Rectal smooth muscle tissue (tissue), 1 donor: Measurements from ENCODE around the gene KCNN3.

Experiments
- H3K27ac ChIP-seq: one replicate; pipeline ENCODE4 v1.7.0; 2013; ENCODE audit warnings: low read depth, low read length, inconsistent platforms
- H3K27me3 ChIP-seq: one replicate; pipeline ENCODE4 v1.7.0; 2013; ENCODE audit warnings: low read length; ENCODE audit not compliant: control insufficient read depth, insufficient read depth
- H3K36me3 ChIP-seq: one replicate; pipeline ENCODE4 v1.7.0; 2013; ENCODE audit warnings: low read length; ENCODE audit not compliant: control insufficient read depth, insufficient read depth
- H3K4me1 ChIP-seq: one replicate; pipeline ENCODE4 v1.7.0; 2013; ENCODE audit warnings: low read length; ENCODE audit not compliant: control insufficient read depth, insufficient read depth
- H3K4me3 ChIP-seq: one replicate; pipeline ENCODE4 v1.7.0; 2013; ENCODE audit warnings: low read length
- H3K9ac ChIP-seq: one replicate; pipeline ENCODE4 v1.7.0; 2013; ENCODE audit warnings: low read length

Gene KCNN3

DNA sequence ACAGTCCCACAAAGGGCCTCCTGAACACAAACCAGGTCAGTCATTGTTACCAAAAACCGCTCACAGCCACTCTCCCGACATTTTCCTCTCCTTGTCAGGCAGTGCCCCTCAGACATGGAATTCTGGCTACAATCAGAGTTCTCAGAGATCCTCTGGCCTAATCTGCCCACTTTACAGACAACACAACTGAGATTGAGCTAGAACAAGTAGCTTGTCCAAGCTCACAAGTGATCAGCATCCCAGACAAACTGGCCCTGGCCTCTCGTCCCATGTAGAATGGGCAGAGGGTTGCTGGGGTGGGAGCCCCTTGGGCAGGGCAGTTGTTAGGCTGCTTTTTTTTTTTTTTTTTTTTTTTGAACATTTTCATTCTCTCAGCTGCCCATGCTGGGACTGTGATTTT lies 57.2 kb downstream of the KCNN3 start:
- H3K27me3 ChIP-seq: no peaks in the 10 kb centered on the region
- peak overlapping the region; percentile 34 for H3K27ac ChIP-seq
- H3K36me3 ChIP-seq: no peaks in the 10 kb centered on the region
- H3K4me3 ChIP-seq: no peak overlapping the region
- no peak overlapping the region for H3K9ac ChIP-seq
- no peaks in the 10 kb centered on the region for H3K4me1 ChIP-seq

DNA sequence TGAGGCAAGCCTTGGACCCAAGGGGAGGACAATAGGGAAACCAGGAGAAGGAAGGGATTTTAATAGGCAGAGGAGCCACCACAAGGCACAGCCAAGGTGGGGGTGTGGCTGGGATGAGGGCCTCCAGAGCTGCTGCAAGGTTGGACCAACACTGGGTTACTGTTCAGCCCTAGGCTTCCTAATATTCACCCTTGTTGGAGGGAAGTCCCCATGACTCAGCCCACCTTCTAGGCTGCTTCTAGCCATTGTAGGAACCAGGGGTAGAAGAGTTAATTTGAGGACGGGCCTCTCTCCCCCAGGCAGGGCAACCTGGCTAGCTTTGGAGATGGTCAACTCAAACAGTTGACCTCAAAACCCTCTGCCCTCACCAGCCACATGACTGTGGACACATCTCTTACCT lies 59.5 kb downstream of the KCNN3 start:
- H3K4me1 ChIP-seq: peaks cover 3% of the 10 kb centered on the region
- no peaks in the 10 kb centered on the region for H3K27me3 ChIP-seq
- no peak overlapping the region for H3K27ac ChIP-seq

DNA sequence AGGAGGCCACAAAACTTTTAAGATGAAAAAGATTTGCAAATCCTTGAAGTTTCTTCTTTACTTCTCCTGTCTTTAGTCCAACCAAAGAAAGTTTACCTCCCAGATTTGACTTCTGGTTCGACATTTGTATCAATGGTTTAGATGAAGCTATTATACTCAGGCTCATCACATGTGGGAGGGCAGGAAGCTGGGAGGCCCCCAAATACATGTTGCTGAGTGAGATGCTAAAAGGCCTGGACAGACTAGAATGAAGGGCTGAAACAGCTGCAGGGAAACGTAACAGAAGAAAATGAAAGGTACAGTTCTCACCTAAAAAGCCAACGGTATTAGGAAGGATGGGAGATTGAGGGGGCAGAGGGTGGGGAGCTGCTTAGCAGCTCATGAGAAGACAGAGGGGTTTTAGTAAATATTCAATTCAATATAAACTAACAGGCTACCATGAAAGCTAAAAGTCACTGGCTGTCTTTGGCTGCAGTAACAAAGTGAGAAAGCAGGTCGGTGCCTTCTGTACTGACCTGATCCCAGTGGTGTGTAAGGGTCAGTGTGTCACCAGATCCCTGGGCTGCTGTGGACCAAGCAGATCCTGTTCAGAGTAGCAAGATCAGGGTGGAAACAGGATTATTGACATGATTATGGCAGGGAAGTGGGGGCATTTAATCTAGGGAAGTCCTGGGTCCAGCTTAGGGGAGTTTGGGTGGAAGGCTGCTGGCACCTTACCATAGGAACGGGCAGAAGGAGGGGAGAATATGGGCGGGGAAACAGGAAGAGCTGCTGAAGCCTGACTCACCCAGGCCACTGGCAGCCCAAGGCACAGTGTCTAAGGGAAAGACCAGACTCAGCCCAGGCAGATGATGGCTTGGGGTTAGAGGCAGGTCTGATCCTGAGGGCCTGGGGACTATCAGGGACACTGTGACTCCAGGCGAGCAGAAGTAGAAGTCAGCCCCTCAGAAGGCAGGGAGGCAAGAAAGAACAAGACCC lies 60.4 kb downstream of the KCNN3 start:
- Histone ChIP-seq H3K4me3 (no peak overlapping the region), H3K36me3 (no peaks in the 10 kb centered on the region), H3K27ac (peak overlapping the region; percentile 37), H3K9ac (no peak overlapping the region), H3K4me1 (peaks cover 3% of the 10 kb centered on the region), H3K27me3 (no peaks in the 10 kb centered on the region)

More for the DNA sequence above, 59.5 kb downstream of the KCNN3 start:
- Histone ChIP-seq H3K36me3 (no peaks in the 10 kb centered on the region), H3K9ac (no peak overlapping the region), H3K4me3 (no peak overlapping the region)

DNA sequence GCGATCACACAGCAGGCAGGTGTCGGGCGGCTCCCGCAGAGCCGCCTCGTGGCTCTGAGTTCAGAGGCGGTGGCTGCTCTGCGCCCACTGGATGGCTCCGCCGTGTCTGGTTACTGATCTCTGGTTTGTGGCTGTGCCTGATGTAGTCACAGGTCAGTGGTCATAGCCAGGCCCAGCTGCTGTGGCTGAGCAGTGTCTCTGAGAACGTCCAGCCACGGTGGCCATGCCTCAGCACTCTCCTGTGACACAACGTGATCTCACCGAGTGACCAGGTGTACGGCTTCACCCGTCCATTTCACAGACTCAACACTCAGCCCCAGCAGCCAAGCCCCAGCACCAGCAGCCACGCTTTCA lies 61.2 kb downstream of the KCNN3 start:
- Histone ChIP-seq H3K4me1 (peaks cover 3% of the 10 kb centered on the region), H3K27ac (peak overlapping the region; percentile 37), H3K36me3 (no peaks in the 10 kb centered on the region), H3K27me3 (no peaks in the 10 kb centered on the region), H3K4me3 (no peak overlapping the region), H3K9ac (no peak overlapping the region)

DNA sequence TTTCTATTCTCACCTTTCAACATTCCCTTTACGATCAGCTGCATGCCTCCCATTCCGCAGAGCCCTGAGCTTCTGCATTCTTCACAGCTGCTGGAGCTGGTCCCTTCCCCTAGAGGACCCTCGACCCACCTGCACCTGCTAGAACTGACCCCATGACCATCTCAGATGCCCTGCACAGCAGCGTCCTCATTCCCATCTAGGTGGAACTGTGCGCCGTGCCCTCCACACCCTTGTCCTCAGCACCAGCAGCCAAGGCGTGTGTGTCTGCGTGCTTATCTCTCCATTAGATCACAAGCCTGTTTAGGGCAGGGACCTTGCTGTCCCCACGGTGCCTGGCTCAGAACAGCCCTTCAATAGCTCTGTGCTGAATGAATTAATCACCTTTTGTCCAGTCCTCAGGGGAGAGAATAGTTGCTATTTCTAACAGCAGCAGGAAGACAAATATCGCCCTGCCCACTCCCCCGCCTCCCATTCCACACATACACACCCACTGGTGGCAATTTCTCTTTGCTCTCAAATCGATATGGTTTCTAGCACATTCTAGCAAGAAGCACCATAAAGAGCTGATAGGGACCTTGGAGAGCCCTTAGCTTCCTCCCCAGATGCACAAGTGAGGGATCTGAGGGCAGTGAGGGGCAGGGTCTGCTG lies 61.7 kb downstream of the KCNN3 start:
- no peak overlapping the region for H3K27ac ChIP-seq
- H3K9ac ChIP-seq: no peak overlapping the region
- no peak overlapping the region for H3K4me3 ChIP-seq
- H3K36me3 ChIP-seq: no peaks in the 10 kb centered on the region
- H3K27me3 ChIP-seq: peaks cover 2% of the 10 kb centered on the region
- peaks cover 3% of the 10 kb centered on the region for H3K4me1 ChIP-seq

DNA sequence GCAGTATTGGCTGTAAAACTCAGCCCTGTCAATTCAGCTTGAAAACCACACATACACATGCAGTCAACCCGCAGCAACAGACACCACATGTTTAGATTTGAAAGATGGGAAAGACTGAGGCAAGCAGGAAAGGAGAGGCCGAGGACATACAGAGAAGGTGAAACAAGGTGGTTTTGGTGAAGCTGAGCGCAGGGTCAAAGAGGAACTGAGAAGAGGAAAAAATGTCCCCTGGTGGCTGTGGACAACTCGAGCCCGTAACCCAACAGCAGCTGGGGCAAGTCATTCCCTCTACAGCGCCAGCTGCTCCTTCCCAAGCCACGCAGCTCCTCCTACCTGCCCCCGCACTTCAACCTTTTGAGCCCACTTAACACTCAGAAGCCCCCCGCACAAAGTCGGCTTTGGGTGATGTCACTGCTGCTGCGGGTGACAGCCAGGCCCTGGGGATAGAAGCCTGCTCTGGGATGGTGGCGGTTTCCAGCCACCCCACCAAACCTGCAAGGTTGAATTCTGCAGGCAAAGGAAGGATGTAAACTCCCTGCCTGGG lies 63.0 kb downstream of the KCNN3 start:
- no peaks in the 10 kb centered on the region for H3K36me3 ChIP-seq
- no peak overlapping the region for H3K4me3 ChIP-seq
- peaks cover 3% of the 10 kb centered on the region for H3K4me1 ChIP-seq
- no peak overlapping the region for H3K27ac ChIP-seq
- no peak overlapping the region for H3K9ac ChIP-seq
- peaks cover 2% of the 10 kb centered on the region for H3K27me3 ChIP-seq

DNA sequence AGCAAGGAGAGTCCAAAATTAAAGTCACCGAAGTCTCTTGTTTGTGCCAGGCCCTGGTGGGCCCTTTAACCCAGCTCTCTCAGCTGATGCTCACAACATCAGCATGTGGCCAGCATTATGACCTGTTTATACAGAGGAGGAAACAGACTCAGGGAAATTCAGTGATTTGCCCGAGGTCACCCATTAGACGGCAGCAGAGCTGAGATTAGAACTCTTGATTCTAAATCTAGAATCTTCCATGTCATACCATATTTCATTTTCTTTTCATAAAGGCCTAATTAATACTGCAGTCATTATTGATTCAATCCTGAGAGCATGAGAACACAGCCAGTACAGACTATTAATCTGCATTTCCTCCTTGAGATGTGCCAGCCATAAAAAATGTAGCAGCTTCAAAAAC lies 63.7 kb downstream of the KCNN3 start:
- Histone ChIP-seq H3K36me3 (no peaks in the 10 kb centered on the region), H3K27ac (no peak overlapping the region), H3K4me3 (no peak overlapping the region), H3K9ac (no peak overlapping the region), H3K27me3 (peaks cover 2% of the 10 kb centered on the region), H3K4me1 (peaks cover 3% of the 10 kb centered on the region)

DNA sequence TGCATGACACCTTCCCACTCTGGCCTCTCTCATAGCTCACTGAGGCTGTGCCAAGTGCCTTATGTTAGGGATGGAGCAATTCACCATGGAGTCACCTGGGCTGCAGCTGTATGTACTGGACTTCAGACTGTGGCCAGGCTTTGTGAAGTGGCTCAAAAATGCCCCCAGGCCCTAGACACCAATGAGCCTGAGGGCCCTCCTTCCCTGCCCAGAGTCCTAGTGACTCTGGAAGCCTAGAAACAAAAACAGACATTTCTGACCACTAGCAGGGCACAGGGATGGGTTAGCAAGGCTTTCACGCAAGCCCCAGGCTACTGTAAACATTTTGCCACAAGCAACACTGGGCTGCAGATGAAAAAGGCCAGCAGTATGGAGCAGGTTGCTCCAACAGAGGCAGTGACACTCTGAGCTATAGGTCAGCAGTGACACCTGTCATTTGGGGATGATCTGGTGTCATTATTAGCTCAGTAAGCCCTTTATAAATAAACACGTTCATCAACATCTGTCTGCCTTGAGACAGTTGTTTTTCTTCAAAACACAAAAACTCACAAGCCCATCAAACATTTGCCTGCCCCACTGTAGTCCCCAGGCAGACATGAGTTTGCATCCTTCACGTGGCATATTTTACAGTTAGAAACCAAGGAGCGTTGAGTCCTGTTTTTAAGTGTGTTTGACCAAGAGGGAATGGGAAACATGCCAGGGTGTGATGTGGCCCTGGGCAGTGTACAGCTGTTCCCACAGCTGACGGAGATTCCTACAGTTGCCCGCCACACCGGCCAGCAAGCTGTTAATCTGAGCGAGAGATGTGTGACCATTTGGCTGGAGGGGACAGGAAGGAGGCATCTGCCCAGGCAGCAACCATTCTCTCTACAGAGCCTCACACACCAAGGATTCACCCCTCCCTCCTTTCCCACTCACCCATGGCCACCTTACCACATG lies 66.8 kb downstream of the KCNN3 start:
- H3K27ac ChIP-seq: no peak overlapping the region
- H3K36me3 ChIP-seq: no peaks in the 10 kb centered on the region
- peaks cover 3% of the 10 kb centered on the region for H3K4me1 ChIP-seq
- no peak overlapping the region for H3K9ac ChIP-seq
- peaks cover 2% of the 10 kb centered on the region for H3K27me3 ChIP-seq
- H3K4me3 ChIP-seq: no peak overlapping the region

DNA sequence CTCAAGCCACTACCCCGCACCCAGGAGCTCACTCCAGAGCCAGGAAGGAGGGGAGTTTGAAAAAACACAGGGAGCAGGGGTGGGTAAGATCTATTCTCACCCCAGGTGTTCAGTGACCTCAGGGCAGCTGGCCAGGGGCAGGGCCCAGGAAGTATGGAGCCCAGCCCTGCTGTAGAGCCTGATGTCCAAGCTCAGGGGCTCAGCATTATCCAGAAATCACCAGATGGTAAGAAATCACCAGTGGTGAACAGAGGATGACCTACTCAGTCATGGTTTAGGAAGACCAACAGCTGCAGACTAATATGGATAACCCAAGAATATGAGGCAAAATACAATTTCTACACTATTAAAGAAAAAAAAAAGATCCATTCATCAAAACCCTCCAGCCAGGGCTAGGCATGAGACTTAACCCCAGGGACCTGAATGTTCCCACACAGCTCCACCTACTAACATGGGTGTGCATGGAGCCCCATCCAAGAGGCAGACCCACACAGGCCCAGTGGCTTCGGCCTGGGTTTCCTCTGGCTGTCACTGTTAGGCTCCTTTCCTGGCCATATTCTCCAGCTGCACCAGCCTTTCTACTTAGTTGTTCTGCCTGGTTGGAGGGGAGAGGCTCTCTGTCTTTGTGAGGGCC lies 67.6 kb downstream of the KCNN3 start:
- no peaks in the 10 kb centered on the region for H3K36me3 ChIP-seq
- peaks cover 3% of the 10 kb centered on the region for H3K4me1 ChIP-seq
- peaks cover 2% of the 10 kb centered on the region for H3K27me3 ChIP-seq
- no peak overlapping the region for H3K27ac ChIP-seq
- H3K4me3 ChIP-seq: no peak overlapping the region
- H3K9ac ChIP-seq: no peak overlapping the region

DNA sequence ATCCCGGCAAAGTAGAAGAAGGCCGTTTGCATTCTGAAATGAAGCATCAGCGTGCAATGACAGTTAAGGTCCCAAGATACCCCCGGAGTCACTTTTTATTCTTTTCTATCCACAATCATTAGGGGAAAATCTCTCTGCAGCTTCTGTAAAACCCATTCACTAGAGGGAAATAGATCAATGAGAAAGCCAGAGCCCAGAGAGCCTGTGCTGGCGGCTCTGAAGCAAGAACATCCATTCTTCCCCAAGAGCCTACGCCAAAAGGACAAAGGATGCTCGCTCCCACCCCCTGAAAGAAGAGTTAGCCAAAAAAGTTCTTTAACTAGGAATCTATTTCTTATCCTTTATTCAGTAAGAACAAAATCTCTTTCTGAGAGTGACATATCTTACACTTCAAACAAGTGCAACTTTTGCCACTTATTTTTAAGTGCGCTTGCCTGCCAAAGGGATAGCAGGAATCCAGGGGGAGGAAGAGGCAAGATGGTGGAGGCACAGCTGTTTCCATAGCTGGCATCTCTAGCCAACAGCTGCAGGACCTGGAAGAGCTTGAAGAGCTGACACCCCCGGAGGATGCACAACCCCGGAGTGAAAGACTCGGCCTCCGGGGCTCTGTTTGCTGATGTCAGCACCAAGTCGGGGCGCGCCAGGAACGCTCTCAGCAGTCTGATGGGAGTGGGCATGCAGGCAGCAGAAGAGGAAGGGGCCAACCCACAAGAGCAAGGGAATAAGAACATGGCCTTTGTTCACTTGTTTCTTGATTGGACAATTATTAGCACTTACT lies 68.7 kb downstream of the KCNN3 start:
- Histone ChIP-seq H3K36me3 (no peaks in the 10 kb centered on the region), H3K27ac (no peak overlapping the region), H3K4me1 (peaks cover 3% of the 10 kb centered on the region), H3K9ac (no peak overlapping the region), H3K4me3 (no peak overlapping the region), H3K27me3 (peaks cover 2% of the 10 kb centered on the region)

DNA sequence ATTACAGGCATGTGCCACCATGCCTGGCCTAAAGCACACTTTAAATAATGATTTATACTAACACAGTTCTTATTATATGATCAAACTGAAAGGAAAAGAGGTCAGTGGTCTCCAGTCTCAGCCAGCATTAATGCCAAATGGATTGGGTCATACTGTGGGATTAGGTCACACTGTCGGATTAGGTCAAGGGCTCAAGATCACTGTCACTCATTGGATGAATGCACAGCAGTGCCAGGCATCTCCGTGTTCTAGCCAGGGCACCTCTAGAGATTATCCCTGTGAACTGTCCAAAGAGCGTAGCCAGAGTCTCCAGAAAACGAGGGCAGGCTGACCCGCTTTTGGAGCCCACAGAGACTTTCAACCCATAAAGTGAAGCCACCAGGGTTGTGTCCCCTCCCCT lies 70.9 kb downstream of the KCNN3 start:
- Histone ChIP-seq H3K36me3 (no peaks in the 10 kb centered on the region), H3K27me3 (peaks cover 2% of the 10 kb centered on the region), H3K4me3 (no peak overlapping the region), H3K9ac (no peak overlapping the region), H3K4me1 (no peaks in the 10 kb centered on the region), H3K27ac (no peak overlapping the region)
